GM12873 (cell line): ENCODE measurements around the gene PPARA.

Experiments
- TF ChIP-seq, protein P1 (sequence below): IDR thresholded peaks from 2 replicates; pipeline ENCODE4 v1.5.1; 2012; ENCODE audit warnings: low read depth, mild to moderate bottlenecking, moderate library complexity, low read length, control low read depth; ENCODE audit not compliant: insufficient read depth; ENCODE audit errors: missing control alignments

Gene PPARA

GRCh38 chr22:46219636-46220035 is 69.3 kb downstream of the PPARA start:
- TF ChIP-seq, protein P1, sequence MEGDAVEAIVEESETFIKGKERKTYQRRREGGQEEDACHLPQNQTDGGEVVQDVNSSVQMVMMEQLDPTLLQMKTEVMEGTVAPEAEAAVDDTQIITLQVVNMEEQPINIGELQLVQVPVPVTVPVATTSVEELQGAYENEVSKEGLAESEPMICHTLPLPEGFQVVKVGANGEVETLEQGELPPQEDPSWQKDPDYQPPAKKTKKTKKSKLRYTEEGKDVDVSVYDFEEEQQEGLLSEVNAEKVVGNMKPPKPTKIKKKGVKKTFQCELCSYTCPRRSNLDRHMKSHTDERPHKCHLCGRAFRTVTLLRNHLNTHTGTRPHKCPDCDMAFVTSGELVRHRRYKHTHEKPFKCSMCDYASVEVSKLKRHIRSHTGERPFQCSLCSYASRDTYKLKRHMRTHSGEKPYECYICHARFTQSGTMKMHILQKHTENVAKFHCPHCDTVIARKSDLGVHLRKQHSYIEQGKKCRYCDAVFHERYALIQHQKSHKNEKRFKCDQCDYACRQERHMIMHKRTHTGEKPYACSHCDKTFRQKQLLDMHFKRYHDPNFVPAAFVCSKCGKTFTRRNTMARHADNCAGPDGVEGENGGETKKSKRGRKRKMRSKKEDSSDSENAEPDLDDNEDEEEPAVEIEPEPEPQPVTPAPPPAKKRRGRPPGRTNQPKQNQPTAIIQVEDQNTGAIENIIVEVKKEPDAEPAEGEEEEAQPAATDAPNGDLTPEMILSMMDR = no peak

DNA sequence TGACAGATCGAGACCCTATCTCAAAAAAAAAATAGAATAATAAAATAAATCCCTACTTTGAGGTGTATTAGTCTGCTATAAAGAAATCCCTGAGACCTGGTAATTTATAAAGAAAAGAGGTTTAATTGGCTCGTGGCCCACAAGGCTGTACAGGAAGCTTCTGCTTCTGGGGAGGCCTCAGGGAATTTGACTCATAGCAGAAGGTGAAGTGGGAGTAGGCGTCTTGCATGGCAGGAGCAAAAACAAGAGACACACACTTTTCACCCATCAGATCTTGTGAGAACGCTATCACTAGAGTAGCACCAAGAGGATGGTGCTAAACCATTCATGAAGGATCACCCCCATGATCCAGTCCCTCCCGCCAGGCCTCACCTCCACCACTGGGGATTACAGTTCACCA is 70.6 kb downstream of the PPARA start:
- TF ChIP-seq, protein P1 = no peak

DNA sequence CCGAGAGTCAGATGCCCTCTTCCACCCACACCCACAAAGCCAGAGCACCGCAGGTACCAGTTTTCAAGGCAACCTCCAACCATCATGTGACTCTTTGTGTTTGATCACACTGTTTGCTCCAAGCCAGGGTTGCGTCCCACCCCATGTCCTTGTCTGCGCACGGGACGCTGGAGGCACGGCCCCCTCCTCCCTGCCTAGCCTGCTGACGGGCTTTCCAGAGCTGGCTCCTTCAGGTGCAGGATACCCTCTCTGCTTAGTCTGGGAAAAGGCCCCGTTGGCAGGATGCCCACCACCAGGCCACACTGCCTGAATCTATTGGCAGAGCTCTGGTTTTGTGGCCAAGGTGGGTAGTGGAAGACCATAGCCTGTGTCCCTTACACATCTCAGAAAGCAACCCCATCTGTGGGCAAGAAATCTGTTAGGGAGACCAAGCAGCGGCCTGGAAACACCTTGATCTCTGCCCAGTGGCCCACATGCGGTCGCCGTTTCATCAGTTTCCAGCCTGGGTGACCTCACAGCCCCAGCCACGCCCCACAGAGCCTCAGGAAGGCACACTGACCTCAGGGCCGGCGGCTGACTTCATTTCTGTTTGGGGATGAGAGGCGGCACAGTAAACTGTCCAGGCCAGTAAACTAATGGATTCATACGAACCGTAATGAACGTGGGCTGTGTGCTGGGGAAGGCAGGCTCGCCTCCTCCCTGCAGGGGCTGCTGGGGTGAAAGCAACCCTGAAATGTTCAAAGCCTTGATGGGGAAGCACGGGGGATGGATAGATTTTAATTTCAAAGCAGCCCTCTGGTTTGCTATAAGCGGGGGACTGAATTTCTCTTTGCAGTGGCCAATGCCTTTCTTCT is 73.9 kb downstream of the PPARA start:
- TF ChIP-seq, protein P1 = no peak

- TF ChIP-seq, protein P1 = no peak
These were observed 74.6 kb downstream of the PPARA start for GRCh38 chr22:46224898-46225290.

DNA sequence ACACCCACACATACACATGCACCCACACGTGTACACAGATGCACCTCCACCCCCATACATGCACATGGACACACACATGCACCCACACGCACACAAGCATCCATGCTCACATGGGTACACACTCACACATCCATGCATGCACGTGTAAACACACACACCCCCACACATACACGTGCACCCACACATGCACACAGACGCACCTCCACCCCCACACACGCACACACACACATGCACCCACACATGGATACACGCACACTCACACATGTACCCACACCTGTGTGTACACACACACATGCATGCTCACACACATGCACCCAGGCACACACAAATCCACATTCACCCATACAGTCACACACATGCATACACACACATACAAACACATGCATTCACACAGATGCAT is 75.3 kb downstream of the PPARA start:
- TF ChIP-seq, protein P1 = no peak

DNA sequence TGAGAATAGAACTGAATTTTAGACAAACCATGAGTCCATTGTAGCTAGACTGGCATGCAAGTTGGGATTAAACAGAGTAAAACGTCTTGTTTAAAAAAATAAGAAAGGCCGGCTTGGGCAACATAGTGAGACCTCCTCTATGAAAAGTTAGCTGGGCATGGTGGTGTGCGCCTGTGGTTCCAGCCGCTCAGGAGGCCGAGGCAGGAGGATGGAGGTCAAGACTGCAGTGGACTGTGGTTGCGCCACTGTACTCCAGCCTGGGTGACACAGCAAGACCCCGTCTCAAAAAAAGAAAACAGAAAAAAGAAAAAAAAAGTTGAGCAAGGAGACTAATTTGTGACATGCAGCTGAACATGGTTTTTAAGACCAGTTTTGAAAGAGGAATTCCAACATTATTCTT is 76.3 kb downstream of the PPARA start:
- TF ChIP-seq, protein P1 = no peak

DNA sequence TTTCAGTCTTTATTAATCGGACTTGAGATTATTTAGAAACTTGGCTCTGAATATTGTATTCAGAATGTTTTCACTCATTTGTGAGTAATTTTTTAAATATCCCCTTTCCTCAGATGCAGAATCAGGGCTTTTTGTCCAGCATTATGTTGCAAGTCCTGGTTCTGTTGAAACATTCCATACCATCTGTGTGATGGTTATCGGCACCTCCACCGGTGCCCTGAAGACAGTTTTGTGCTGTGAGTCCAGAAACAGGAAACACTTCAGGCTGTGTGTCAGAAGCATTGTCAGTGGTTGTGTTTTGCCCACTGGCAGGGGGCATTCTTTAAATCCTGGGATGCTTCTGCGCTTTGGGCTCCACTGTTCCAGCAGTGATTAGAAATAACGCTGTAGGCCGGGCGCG is 79.4 kb downstream of the PPARA start:
- TF ChIP-seq, protein P1 = no peak
